ENCODE data around the gene RPL23.

The RPL23 gene

GRCh38 chr17:38883592-38884526, 30.3 kb upstream of the RPL23 start:
- DNase-seq (ENCODE audit: low read depth), result no peak

GRCh38 chr17:38882870-38883269, 29.3 kb upstream of the RPL23 start:
- DNase-seq (ENCODE audit: low read depth), result no peak

- no peak for DNase-seq (ENCODE audit: low read depth)
Observed at GRCh38 chr17:38881600-38882191, 28.2 kb upstream of the RPL23 start.

- no peak for DNase-seq (ENCODE audit: low read depth)
Observed at GRCh38 chr17:38879878-38880665, 26.6 kb upstream of the RPL23 start.

- no peak for DNase-seq (ENCODE audit: low read depth)
Observed at GRCh38 chr17:38877130-38877851, 23.8 kb upstream of the RPL23 start.

- no peak for DNase-seq (ENCODE audit: low read depth)
Observed at GRCh38 chr17:38875477-38876075, 22.1 kb upstream of the RPL23 start.

GRCh38 chr17:38874505-38875400, 21.2 kb upstream of the RPL23 start:
- no peak for DNase-seq (ENCODE audit: low read depth)

- DNase-seq (ENCODE audit: low read depth), result no peak
Observed at GRCh38 chr17:38873640-38874380, 20.3 kb upstream of the RPL23 start.

- no peak for DNase-seq (ENCODE audit: low read depth)
Observed at GRCh38 chr17:38872671-38873385, 19.3 kb upstream of the RPL23 start.

GRCh38 chr17:38872027-38872511, 18.5 kb upstream of the RPL23 start:
- DNase-seq (ENCODE audit: low read depth), result no peak

GRCh38 chr17:38871247-38872015, 17.9 kb upstream of the RPL23 start:
- DNase-seq (ENCODE audit: low read depth), result no peak

- DNase-seq (ENCODE audit: low read depth), result peak; percentile 74
Observed at GRCh38 chr17:38870259-38871165, 17.0 kb upstream of the RPL23 start.

GRCh38 chr17:38869526-38870258, 16.2 kb upstream of the RPL23 start, which contains the start of gene LASP1:
LASP1 (plus strand) TSS chr17:38870058; CDS start chr17:38870190, 132 bp downstream.
- DNase-seq (ENCODE audit: low read depth), result peak; percentile 83

GRCh38 chr17:38868817-38869525, 15.4 kb upstream of the RPL23 start:
- DNase-seq (ENCODE audit: low read depth), result peak; percentile 82

- no peak for DNase-seq (ENCODE audit: low read depth)
Observed at GRCh38 chr17:38867968-38868816, 14.7 kb upstream of the RPL23 start.

Measured in CMK (cell line).